SU-DHL-6 (cell line): ENCODE measurements around the gene CDC27.

ENCODE experiments used
- EZH2phosphoT487 ChIP-seq: fragments of 200-600 bp; sonication (generic), shearing (Covaris generic); conservative IDR thresholded peaks from 2 replicates; pipeline ENCODE4 v1.6.1; 2018; ENCODE audit warnings: mild to moderate bottlenecking, antibody characterized with exemption, low read length, moderate library complexity, mixed read lengths
- TF ChIP-seq, protein P1 (sequence below): fragments of 200-600 bp; sonication (generic); IDR thresholded peaks from one replicate; pipeline ENCODE4 v1.5.1; 2017; ENCODE audit warnings: antibody characterized with exemption, mild to moderate bottlenecking, low read length, moderate library complexity; ENCODE audit not compliant: insufficient read depth, poor library complexity, severe bottlenecking

DNA sequence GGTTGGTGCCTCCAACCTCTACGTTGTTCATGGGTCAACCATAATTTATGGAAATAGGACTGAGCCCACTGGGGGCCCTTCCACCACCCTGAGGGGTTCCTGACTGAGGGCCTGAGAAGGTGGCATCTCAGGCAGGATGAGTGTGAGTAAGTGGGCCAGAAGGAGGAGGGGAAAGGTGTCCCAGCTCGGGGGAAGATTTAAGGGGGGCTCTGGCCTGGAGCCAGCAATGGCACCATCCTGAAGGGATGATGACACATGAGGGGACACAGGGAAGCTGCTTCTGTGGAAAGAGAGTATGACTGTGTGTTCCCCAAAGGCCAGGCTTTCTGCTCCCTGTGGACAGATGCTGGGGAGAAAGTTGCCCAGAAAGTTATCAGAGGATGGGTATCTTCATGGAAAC, 38.8 kb upstream of the CDC27 start:
- TF ChIP-seq, protein P1, sequence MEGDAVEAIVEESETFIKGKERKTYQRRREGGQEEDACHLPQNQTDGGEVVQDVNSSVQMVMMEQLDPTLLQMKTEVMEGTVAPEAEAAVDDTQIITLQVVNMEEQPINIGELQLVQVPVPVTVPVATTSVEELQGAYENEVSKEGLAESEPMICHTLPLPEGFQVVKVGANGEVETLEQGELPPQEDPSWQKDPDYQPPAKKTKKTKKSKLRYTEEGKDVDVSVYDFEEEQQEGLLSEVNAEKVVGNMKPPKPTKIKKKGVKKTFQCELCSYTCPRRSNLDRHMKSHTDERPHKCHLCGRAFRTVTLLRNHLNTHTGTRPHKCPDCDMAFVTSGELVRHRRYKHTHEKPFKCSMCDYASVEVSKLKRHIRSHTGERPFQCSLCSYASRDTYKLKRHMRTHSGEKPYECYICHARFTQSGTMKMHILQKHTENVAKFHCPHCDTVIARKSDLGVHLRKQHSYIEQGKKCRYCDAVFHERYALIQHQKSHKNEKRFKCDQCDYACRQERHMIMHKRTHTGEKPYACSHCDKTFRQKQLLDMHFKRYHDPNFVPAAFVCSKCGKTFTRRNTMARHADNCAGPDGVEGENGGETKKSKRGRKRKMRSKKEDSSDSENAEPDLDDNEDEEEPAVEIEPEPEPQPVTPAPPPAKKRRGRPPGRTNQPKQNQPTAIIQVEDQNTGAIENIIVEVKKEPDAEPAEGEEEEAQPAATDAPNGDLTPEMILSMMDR = no peak
- TF ChIP-seq EZH2phosphoT487 = no peak
